ENCODE measurements around the gene GDPGP1. TPM values are rescaled to one million over a fixed set of nuclear protein-coding genes. Genes with fewer than 3 reads are reported as not detected.

Gene GDPGP1
- total and polyA plus RNA-seq, 4 donors, result 2.5 to 8.6 (median 5.1) TPM

Small RNAs within 50 kb of the gene (small RNA-seq; reads per million reads assigned to genes)
- gene AC091167.3, result not detected
- not detected for gene RN7SL736P

Other genes starting within 250 kb of the GDPGP1 start
- 10 to 100 TPM in 1 of 2 donors, 1 to 10 TPM in 1; 5.4 to 15.3 TPM for gene ZNF710, start 232.9 kb upstream of the GDPGP1 start, total RNA-seq
- gene ZNF710, start 232.9 kb upstream of the GDPGP1 start, polyA plus RNA-seq, result 1 to 10 TPM; 1.9 to 5.3 TPM
- 100 to 1,000 TPM; 149 to 318 TPM for gene IDH2, start 131.7 kb upstream of the GDPGP1 start, total RNA-seq
- 100 to 1,000 TPM; 278 to 339 TPM for gene IDH2, start 131.7 kb upstream of the GDPGP1 start, polyA plus RNA-seq
- gene SEMA4B, start 32.9 kb upstream of the GDPGP1 start, total RNA-seq, result 10 to 100 TPM; 38.8 to 52.2 TPM
- gene SEMA4B, start 32.9 kb upstream of the GDPGP1 start, polyA plus RNA-seq, result 10 to 100 TPM; 14.3 to 15.2 TPM
- 10 to 100 TPM; 14.9 to 19.5 TPM for gene CIB1, start 268 bp upstream of the GDPGP1 start, total RNA-seq
- gene CIB1, start 268 bp upstream of the GDPGP1 start, polyA plus RNA-seq, result 100 to 1,000 TPM in 1 of 2 donors, 10 to 100 TPM in 1; 79.1 to 107 TPM
- gene TTLL13, start 15.3 kb downstream of the GDPGP1 start, total RNA-seq, result under 1 TPM in 1 of 2 donors, not detected in 1; 0.08 TPM
- gene TTLL13, start 15.3 kb downstream of the GDPGP1 start, polyA plus RNA-seq, result under 1 TPM in 1 of 2 donors, not detected in 1; 0.17 TPM
- 10 to 100 TPM; 22.8 to 26.6 TPM for gene NGRN, start 31.5 kb downstream of the GDPGP1 start, total RNA-seq
- 10 to 100 TPM; 24.3 to 25.4 TPM for gene NGRN, start 31.5 kb downstream of the GDPGP1 start, polyA plus RNA-seq
- 1 to 10 TPM in 1 of 2 donors, under 1 TPM in 1; 0.19 to 1.0 TPM for gene ZNF774, start 118.1 kb downstream of the GDPGP1 start, total RNA-seq
- under 1 TPM; 0.39 to 0.57 TPM for gene ZNF774, start 118.1 kb downstream of the GDPGP1 start, polyA plus RNA-seq
- 10 to 100 TPM; 37.7 to 50.1 TPM for gene IQGAP1, start 154.0 kb downstream of the GDPGP1 start, total RNA-seq
- 10 to 100 TPM in 1 of 2 donors, 1 to 10 TPM in 1; 9.2 to 11.3 TPM for gene IQGAP1, start 154.0 kb downstream of the GDPGP1 start, polyA plus RNA-seq